Retinal pigment epithelial cell (primary cell): ENCODE measurements around the gene ECHDC1.
A peak's percentile ranks its signal among the peaks of the same experiment; 100 is the strongest.
"Not testable (repeated sequence)": the region's sequence is repeated elsewhere in the genome, so short reads cannot be mapped to it uniquely, and the experiment has no call there.

Experiments used
- DNase-seq: peaks from one replicate; pipeline ENCODE4 v3.0.0-alpha.2; 2010; ENCODE audit warnings: low read depth
- H3K4me3 ChIP-seq: 2 replicates; pipeline ENCODE4 v1.5.1; 2011; ENCODE audit warnings: mild to moderate bottlenecking, low read length, control low read depth, moderate library complexity
- CTCF ChIP-seq: conservative IDR thresholded peaks from 2 replicates; pipeline ENCODE4 v1.5.1; 2011; ENCODE audit warnings: low read depth, low read length, control low read depth, inconsistent platforms

Gene ECHDC1

GRCh38 chr6:127341471-127342202 lies 1.8 kb downstream of the ECHDC1 start:
- TF ChIP-seq CTCF: no peak
- DNase-seq: no peak
- H3K4me3 ChIP-seq: peak overlapping the region; percentile 69

- no peak overlapping the region for H3K4me3 ChIP-seq
- no peak for DNase-seq
- no peak for TF ChIP-seq CTCF
Measured at GRCh38 chr6:127340171-127340570, 3.2 kb downstream of the ECHDC1 start.

DNA sequence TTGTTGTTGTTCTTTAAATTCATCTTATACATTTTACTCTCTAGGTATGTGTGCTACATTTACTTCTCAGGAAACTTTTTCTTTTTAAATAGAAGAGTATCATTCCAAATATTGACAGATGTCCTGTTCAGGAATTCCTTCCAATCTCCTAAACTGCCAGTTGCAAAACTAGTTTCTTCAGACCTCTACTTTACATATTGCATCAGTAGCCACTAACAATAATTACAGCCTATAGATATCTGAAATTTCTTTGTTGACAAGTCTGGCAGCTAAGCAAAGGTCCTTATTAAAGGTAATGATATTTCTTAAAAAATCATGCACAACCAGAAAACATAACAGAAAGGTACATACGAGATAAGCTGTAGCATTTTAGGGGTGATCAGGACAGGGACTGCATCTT lies 4.5 kb downstream of the ECHDC1 start:
- no peak for DNase-seq
- no peak overlapping the region for H3K4me3 ChIP-seq

DNA sequence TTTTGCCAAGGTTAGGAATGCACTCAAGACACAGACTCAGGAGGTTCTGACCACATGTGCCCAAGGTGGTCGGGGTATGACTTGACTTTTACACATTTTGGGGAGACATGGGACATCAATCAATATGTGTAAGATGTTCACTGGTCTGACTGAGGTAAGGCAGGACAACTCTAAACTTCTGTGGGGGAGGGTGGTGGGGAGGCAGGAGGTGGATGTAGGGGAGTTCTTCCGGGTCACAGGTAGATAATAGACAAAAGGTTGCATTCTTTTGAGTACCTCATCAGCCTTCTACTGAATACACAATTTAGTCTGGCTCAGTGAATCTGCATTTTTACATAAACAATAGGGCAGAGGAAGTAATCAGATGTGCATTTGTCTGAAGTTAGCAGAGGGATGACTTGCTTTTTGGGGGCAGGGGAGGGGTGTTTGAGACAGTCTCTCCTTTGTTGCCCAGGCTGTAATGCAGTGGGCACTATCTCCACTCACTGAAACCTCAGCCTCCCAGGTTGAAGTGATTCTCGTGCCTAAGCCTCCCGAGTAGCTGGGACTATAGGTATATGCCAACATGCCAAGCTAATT lies 10.9 kb downstream of the ECHDC1 start:
- H3K4me3 ChIP-seq: no peak overlapping the region
- no peak for DNase-seq
- no peak for TF ChIP-seq CTCF

More for the DNA sequence above, 4.5 kb downstream of the ECHDC1 start:
- no peak for TF ChIP-seq CTCF

- not testable (repeated sequence) for DNase-seq, H3K4me3 ChIP-seq
Measured at GRCh38 chr6:127331256-127331655, 12.2 kb downstream of the ECHDC1 start.

GRCh38 chr6:127328043-127328609 lies 15.3 kb downstream of the ECHDC1 start:
- TF ChIP-seq CTCF: no peak
- H3K4me3 ChIP-seq: no peak overlapping the region
- DNase-seq: no peak

DNA sequence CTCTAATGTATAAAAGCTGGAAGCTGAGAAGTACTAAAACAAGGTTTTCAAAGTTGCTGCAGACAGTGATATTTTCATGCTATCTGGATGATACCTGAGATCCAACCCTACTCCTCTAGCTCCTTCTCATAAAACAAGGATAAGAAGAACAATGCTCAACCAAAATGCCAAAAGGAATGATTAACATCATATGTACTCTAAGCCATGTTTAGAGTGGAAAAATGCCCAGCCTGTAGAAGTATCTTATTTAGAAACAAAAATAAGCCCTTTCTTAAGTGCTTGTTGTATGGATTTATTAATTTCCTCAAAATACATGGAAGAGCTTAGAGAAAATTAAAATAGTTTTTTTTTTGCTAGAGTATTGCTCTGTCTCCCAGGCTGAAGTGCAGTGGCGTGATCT lies 23.7 kb downstream of the ECHDC1 start:
- no peak for DNase-seq
- no peak for TF ChIP-seq CTCF

More for the DNA sequence above, 23.7 kb downstream of the ECHDC1 start:
- no peak overlapping the region for H3K4me3 ChIP-seq
